Mammary epithelial cell (primary cell): ENCODE results near the gene NOMO2.
"Not testable (repeated sequence)": the region's sequence is repeated elsewhere in the genome, so short reads cannot be mapped to it uniquely, and the experiment has no call there.

Experiments
- CTCF ChIP-seq, 2 donors: IDR thresholded peaks in 1 of 2; conservative IDR thresholded peaks in 1 of 2; 2 replicates each; pipeline ENCODE4 v1.5.1; 2011 to 2012; ENCODE audit warnings: inconsistent platforms in 2 of 2, low read length in 2 of 2, mild to moderate bottlenecking in 2 of 2, control low read depth in 1 of 2, low read depth in 1 of 2; ENCODE audit not compliant: insufficient read depth in 1 of 2; ENCODE audit errors: extremely low read depth in 1 of 2
- EZH2 ChIP-seq: IDR thresholded peaks from 2 replicates; pipeline ENCODE4 v1.6.1; 2012; ENCODE audit warnings: low read length, inconsistent platforms, borderline replicate concordance

- not testable (repeated sequence) for TF ChIP-seq EZH2; CTCF (conservative IDR thresholded peaks at IDR 0.05 in 1 of 2, IDR thresholded peaks at IDR 0.05 in 1 of 2; ENCODE audit: extremely low read depth in 1 of 2, insufficient read depth in 1 of 2, low read depth in 1 of 2, low read length in 2 of 2)
These were observed 174.1 kb downstream of the NOMO2 start for GRCh38 chr16:18387767-18388166.
